OCI-LY7 (cell line): ENCODE data around the gene RRP9.

ENCODE experiments used
- CTCF ChIP-seq: fragments of 200-600 bp; sonication (generic); conservative IDR thresholded peaks from 2 replicates; pipeline ENCODE4 v1.5.1; 2014; ENCODE audit warnings: mild to moderate bottlenecking, antibody characterized with exemption, low read length, moderate library complexity, mixed read lengths
- EZH2phosphoT487 ChIP-seq: fragments of 200-600 bp; sonication (generic); IDR thresholded peaks from 2 replicates; pipeline ENCODE4 v1.6.1; 2018; ENCODE audit warnings: low read depth, borderline replicate concordance, mild to moderate bottlenecking, mixed run types, antibody characterized with exemption, low read length, moderate library complexity, mixed read lengths

GRCh38 chr3:51986010-51986947, 44.6 kb upstream of the RRP9 start:
- no peak for TF ChIP-seq CTCF
- TF ChIP-seq EZH2phosphoT487 = no peak
